ENCODE results near the gene GDF15. TPM values are rescaled to one million over a fixed set of nuclear protein-coding genes. Genes with fewer than 3 reads are reported as not detected.

The GDF15 gene, protein sequence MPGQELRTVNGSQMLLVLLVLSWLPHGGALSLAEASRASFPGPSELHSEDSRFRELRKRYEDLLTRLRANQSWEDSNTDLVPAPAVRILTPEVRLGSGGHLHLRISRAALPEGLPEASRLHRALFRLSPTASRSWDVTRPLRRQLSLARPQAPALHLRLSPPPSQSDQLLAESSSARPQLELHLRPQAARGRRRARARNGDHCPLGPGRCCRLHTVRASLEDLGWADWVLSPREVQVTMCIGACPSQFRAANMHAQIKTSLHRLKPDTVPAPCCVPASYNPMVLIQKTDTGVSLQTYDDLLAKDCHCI
- total RNA-seq, result 19.5 and 29.4 TPM in 2 replicates

DNA sequence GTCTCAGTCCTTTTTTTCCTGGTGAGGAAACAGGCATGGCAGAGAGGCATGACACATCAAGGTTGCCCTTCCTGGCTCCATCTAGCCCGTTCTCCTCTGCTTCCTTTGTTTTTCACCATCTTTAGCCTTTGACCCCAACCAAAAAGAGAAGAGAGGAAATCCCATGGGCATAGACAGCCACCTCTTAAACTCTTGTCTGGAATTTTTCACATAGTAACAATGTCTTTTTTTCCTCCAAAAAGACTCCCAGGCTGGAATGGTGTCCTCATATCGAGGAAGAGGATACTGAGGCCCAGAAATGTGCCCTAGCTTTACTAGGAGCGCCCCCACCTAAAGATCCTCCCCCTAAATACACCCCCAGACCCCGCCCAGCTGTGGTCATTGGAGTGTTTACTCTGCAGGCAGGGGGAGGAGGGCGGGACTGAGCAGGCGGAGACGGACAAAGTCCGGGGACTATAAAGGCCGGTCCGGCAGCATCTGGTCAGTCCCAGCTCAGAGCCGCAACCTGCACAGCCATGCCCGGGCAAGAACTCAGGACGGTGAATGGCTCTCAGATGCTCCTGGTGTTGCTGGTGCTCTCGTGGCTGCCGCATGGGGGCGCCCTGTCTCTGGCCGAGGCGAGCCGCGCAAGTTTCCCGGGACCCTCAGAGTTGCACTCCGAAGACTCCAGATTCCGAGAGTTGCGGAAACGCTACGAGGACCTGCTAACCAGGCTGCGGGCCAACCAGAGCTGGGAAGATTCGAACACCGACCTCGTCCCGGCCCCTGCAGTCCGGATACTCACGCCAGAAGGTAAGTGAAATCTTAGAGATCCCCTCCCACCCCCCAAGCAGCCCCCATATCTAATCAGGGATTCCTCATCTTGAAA lies at the start of gene GDF15:
Gene GDF15, plus strand, starts transcription at position 484 of the 868 bp plus-strand sequence. Its CDS starts 32 bp downstream, at position 516.

DNA sequence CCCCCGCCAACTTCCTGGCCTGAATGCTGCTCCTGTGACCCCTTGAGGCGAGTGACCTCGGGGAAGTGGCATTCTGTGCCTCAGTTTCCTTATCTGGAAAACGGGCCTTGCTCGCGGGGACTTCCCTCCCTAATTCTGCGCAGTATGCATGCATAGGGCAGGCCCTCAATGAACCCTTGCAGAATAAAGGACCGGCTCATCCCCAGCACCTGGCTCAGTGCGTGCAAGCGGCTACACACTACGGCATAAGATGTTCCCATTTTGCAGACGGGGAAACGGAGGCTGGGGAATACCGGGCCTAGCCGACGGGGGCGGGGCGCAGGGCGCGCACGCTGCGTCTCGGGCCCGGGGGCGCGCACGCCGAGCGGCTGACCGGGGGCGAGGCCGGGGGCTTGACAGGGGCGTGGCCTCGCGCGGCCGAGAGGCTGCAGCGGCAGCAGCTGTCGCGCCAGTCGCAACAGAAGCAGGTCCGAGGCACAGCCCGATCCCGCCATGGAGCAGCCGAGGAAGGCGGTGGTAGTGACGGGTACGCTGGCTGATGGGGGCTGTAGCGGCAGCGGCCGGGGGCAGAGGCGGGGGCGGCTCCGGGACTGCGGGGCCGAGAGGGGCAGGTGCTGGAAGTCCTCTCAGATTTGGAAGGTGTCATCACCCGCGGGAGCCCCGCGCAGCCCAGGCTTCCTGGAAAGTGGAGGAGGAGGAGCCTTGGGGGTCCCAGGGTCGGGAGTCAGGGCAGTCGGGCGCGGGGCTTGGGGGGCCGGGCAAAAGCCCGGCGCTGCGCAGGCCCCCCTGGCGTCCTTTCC lies 45.6 kb upstream of the GDF15 start, which contains the start of gene PGPEP1:
Gene PGPEP1, plus strand, starts transcription at position 409 of the 800 bp plus-strand sequence. Its CDS starts 84 bp downstream, at position 493.

GRCh38 chr19:18397242-18398202 lies 11.6 kb downstream of the GDF15 start, which contains the start of gene LRRC25:
LRRC25 (minus strand) TSS chr19:18397622; CDS start chr19:18396963, 659 bp downstream.

DNA sequence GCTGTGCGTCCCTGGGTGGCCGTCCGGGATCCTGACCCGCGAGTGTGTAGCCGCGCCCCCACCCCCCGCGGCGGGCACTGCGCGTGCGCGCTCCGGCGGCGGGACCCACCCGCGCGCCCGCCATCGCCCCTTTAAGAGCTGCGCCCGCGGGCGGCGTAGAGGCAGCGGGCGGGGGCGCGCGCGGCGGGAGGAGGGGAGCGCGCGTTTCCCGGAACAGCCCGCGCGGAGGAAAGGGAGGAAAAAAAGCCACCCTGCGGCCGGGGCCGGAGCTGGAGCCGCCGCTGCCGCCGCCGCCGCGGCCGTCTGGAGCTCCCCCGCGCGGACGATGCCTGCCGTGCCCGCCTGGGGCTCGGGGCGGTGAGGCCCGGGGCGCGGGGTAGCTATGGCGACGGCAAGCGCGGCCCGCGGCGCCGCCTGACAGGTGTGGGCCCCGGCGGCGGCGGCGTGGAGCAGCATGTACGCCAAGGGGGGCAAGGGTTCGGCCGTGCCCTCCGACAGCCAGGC lies 33.3 kb downstream of the GDF15 start, which contains the start of gene SSBP4:
Gene SSBP4, plus strand, starts transcription at position 204 of the 504 bp plus-strand sequence. Its CDS starts 251 bp downstream, at position 455.

GRCh38 chr19:18437491-18438330 lies 51.8 kb downstream of the GDF15 start, which contains the start of gene ISYNA1:
ISYNA1 (minus strand) TSS chr19:18438133; CDS start chr19:18437979, 154 bp downstream.

Other genes starting within 250 kb of the GDF15 start
- 25.1 and 44.8 TPM in 2 replicates for gene PIK3R2, start 233.0 kb upstream of the GDF15 start, total RNA-seq
- 9.2 and 15.6 TPM in 2 replicates for gene IFI30, start 212.3 kb upstream of the GDF15 start, total RNA-seq
- 33.0 and 51.6 TPM in 2 replicates for gene MPV17L2, start 192.9 kb upstream of the GDF15 start, total RNA-seq
- 1.4 TPM in 2 replicates for gene RAB3A, start 182.1 kb upstream of the GDF15 start, total RNA-seq
- not detected in 2 replicates for gene PDE4C, start 159.7 kb upstream of the GDF15 start, total RNA-seq
- gene IQCN, start 111.7 kb upstream of the GDF15 start, total RNA-seq, result not detected in 2 replicates
- 117 and 146 TPM in 2 replicates for gene JUND, start 104.5 kb upstream of the GDF15 start, total RNA-seq
- 484 and 512 TPM in 2 replicates for gene LSM4, start 63.1 kb upstream of the GDF15 start, total RNA-seq
- gene PGPEP1, start 45.6 kb upstream of the GDF15 start, total RNA-seq, result 1.3 and 3.0 TPM in 2 replicates
- gene LRRC25, start 11.5 kb downstream of the GDF15 start, total RNA-seq, result not detected in 2 replicates
- 58.3 and 63.1 TPM in 2 replicates for gene SSBP4, start 33.2 kb downstream of the GDF15 start, total RNA-seq
- gene ISYNA1, start 52.0 kb downstream of the GDF15 start, total RNA-seq, result 26.8 and 44.0 TPM in 2 replicates
- 12.5 and 16.2 TPM in 2 replicates for gene ELL, start 135.9 kb downstream of the GDF15 start, total RNA-seq
- gene FKBP8, start 157.4 kb downstream of the GDF15 start, total RNA-seq, result 364 and 413 TPM in 2 replicates
- 105 and 162 TPM in 2 replicates for gene KXD1, start 171.7 kb downstream of the GDF15 start, total RNA-seq
- gene UBA52, start 185.7 kb downstream of the GDF15 start, total RNA-seq, result 1,269 and 1,304 TPM in 2 replicates
- 143 and 194 TPM in 2 replicates for gene REX1BD, start 202.6 kb downstream of the GDF15 start, total RNA-seq
- gene CRLF1, start 220.6 kb downstream of the GDF15 start, total RNA-seq, result 1.2 and 2.4 TPM in 2 replicates
- not detected in 2 replicates for gene TMEM59L, start 226.7 kb downstream of the GDF15 start, total RNA-seq

Data from airway epithelial cell (primary cell).